Esophagus squamous epithelium (tissue), 5 donors: ENCODE results near the gene LIME1. TPM values are rescaled to one million over a fixed set of nuclear protein-coding genes. Genes with fewer than 3 reads are reported as not detected.

Experiments used
- DNase-seq: peaks from one replicate; lab custom pipeline; 2025; lab: John Stamatoyannopoulos, UW
- H3K27ac ChIP-seq, 4 donors: fragments of 200-600 bp; sonication (generic); one replicate each; pipeline ENCODE4 v1.5.1; 2016 to 2019; ENCODE audit warnings: mild to moderate bottlenecking in 1 of 4
- H3K27me3 ChIP-seq, 4 donors: fragments of 200-600 bp; sonication (generic); 1 replicate in 3 of 4; 2 replicates in 1 of 4; pipeline versions ENCODE4 v1.5.1 to v1.6.0; 2017 to 2021; ENCODE audit warnings: antibody characterized with exemption in 1 of 4
- H3K36me3 ChIP-seq, 3 donors: fragments of 200-600 bp; sonication (generic); one replicate each; pipeline ENCODE4 v1.5.1; 2016 to 2019
- H3K4me1 ChIP-seq, 3 donors: fragments of 200-600 bp; sonication (generic); one replicate each; pipeline ENCODE4 v1.5.1; 2017 to 2019
- H3K4me3 ChIP-seq, 4 donors: fragments of 200-600 bp; sonication (generic); 1 replicate in 3 of 4; 2 replicates in 1 of 4; pipeline ENCODE4 v1.5.1; 2016 to 2019; ENCODE audit warnings: mild to moderate bottlenecking in 2 of 4, moderate library complexity in 1 of 4
- H3K9me3 ChIP-seq, 3 donors: fragments of 200-600 bp; sonication (generic); one replicate each; pipeline ENCODE4 v1.5.1; 2016 to 2019
- CTCF ChIP-seq, 6 experiments: fragments of 450-650 bp in 4 of 6; fragments of 200-600 bp in 2 of 6; sonication (generic) in 2 of 6; IDR thresholded peaks; one replicate each; pipeline ENCODE4 v1.5.1; 2016 to 2019; ENCODE audit warnings: antibody characterized with exemption in 6 of 6, mild to moderate bottlenecking in 4 of 6, moderate library complexity in 4 of 6
- POLR2A ChIP-seq, 4 donors: fragments of 450-650 bp; IDR thresholded peaks; one replicate each; pipeline ENCODE4 v1.6.1; 2017; ENCODE audit warnings: antibody characterized with exemption in 4 of 4, mild to moderate bottlenecking in 4 of 4, moderate library complexity in 3 of 4
- WGBS, 2 donors: methylation state at CpG; one replicate each; pipeline ENCODE4 v1.1.5; 2018; 5-methylcytosine and 5-hydroxymethylcytosine counted together
- intact Hi-C: fragments of 100-400 bp; cut with DNase I; formaldehyde crosslinking; loops from one replicate; pipeline ENCODE4 v1.15.0; 2022
- total RNA-seq, 4 donors: library from RNA; depleted of rRNA; stranded (reverse); fragments of >200 nt; gene quantifications; one replicate each; pipeline ENCODE4 v1.1.0, GENCODE V29; 2016
- donor health status: DM: yes; HTN: yes; CAD: no.

LIME1 gene
- total RNA-seq, 4 donors from 2014 or later = 10.9 to 22.3 (median 14.4) TPM

GRCh38 chr20:63693083-63693732 lies 43.3 kb upstream of the LIME1 start:
- no peak overlapping the region for H3K4me3 ChIP-seq
- WGBS, 2 donors = 90 to 100% methylated on average over 2 of the region's 10 CpGs
- TF ChIP-seq CTCF (IDR thresholded peaks at IDR 0.05) (no peak), POLR2A (IDR thresholded peaks at IDR 0.05) (no peak)
- H3K36me3 ChIP-seq = peaks cover 0 to 7% (median 0%) of the 10 kb centered on the region in 3 donors
- peak overlapping the region in 1 of 4 donors; percentile 61 for H3K27ac ChIP-seq
- no peaks in the 10 kb centered on the region for H3K9me3 ChIP-seq
- DNase-seq = no peak
- H3K4me1 ChIP-seq = peaks cover 28 to 88% (median 67%) of the 10 kb centered on the region in 3 donors
- no peaks in the 10 kb centered on the region for H3K27me3 ChIP-seq
- intact Hi-C loops = no loop called here

- H3K9me3 ChIP-seq = no peaks in the 10 kb centered on the region
- H3K27me3 ChIP-seq = no peaks in the 10 kb centered on the region
- H3K27ac ChIP-seq = no peak overlapping the region
- peaks cover 31 to 88% (median 69%) of the 10 kb centered on the region in 3 donors for H3K4me1 ChIP-seq
- WGBS, 2 donors = 94 to 100% methylated on average over 3 to 7 of the region's 21 CpGs
- intact Hi-C loops = no loop called here
- H3K4me3 ChIP-seq = no peak overlapping the region
- DNase-seq = no peak
- peaks cover 0 to 7% (median 0%) of the 10 kb centered on the region in 3 donors for H3K36me3 ChIP-seq
- TF ChIP-seq POLR2A (IDR thresholded peaks at IDR 0.05) = no peak
- no peak for TF ChIP-seq CTCF (IDR thresholded peaks at IDR 0.05)
Measured at GRCh38 chr20:63693733-63694583, 42.5 kb upstream of the LIME1 start.

GRCh38 chr20:63694584-63695423 lies 41.7 kb upstream of the LIME1 start:
- intact Hi-C loops = no loop called here
- Histone ChIP-seq H3K4me1 (peaks cover 37 to 88% (median 76%) of the 10 kb centered on the region in 3 donors), H3K4me3 (no peak overlapping the region), H3K9me3 (no peaks in the 10 kb centered on the region), H3K36me3 (peaks cover 0 to 7% (median 0%) of the 10 kb centered on the region in 3 donors), H3K27ac (peak overlapping the region in 1 of 4 donors; percentile 49), H3K27me3 (no peaks in the 10 kb centered on the region)
- WGBS, 2 donors = 46% methylated on average over 11 of the region's 37 CpGs; no CpG with 5 or more reads in 1 of the 2 donors
- no peak for DNase-seq
- TF ChIP-seq POLR2A (IDR thresholded peaks at IDR 0.05) (no peak), CTCF (IDR thresholded peaks at IDR 0.05) (no peak)

- H3K27me3 ChIP-seq = no peaks in the 10 kb centered on the region
- no peaks in the 10 kb centered on the region for H3K9me3 ChIP-seq
- H3K4me1 ChIP-seq = peaks cover 36 to 83% (median 78%) of the 10 kb centered on the region in 3 donors
- no peak for TF ChIP-seq CTCF (IDR thresholded peaks at IDR 0.05)
- TF ChIP-seq POLR2A (IDR thresholded peaks at IDR 0.05) = no peak
- peaks cover 0 to 11% (median 0%) of the 10 kb centered on the region in 3 donors for H3K36me3 ChIP-seq
- peak overlapping the region in 3 of 4 donors; percentile 38 to 63 (median 49) for H3K27ac ChIP-seq
- DNase-seq = no peak
- intact Hi-C loops = no loop called here
- 0% methylated on average over 1 of the region's 25 CpGs; no CpG with 5 or more reads in 1 of the 2 donors for WGBS, 2 donors
- no peak overlapping the region for H3K4me3 ChIP-seq
Measured at GRCh38 chr20:63695424-63696305, 40.8 kb upstream of the LIME1 start.
